ENCODE results near the gene FMN1. TPM values are rescaled to one million over a fixed set of nuclear protein-coding genes. Genes with fewer than 3 reads are reported as not detected.

FMN1 gene
- total RNA-seq, 1 experiment from 2014 or later: 0.37 TPM

DNA sequence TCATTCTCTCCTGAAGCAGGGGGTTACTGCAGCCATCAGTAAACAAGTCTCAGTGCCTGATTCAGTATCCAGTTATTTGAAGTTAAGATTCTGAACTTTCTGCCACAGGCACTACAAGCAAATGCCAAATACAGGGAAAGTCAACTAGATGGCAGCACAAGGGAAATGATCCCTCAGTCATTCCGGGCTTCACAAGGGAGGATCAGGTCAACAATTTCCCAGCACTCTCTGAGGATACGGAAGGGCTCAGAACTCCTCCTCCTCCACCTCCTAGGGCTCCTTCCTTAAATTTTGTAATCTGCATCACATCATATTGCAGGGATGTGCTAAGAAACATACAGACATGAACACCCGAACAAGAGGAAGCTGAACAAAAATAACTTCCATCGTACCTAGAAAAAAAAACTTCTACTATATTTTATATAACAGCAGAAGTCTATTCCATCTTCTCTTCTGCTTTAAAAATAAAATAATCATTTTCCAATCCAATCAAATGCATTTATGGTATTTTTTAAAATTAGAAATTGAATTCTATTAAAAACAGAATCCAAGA is 187.1 kb downstream of the FMN1 start:
- intact Hi-C loops (cut with micrococcal nuclease; ENCODE audit: unreplicated experiment): loop anchor here (5.0 kb wide), 1 partner anchor 125 kb away; no protein-coding TSS in a partner anchor
- ChIA-PET CTCF (no interaction called here), POLR2A (ENCODE audit: low non-redundant PET) (no interaction called here)
- no peak overlapping the region for H3K4me3 ChIP-seq (ENCODE audit: low read depth, low read length, poor library complexity, severe bottlenecking)
- BruUV-seq (replicated peaks): no TSS peak
- H3K4me1 ChIP-seq (ENCODE audit: insufficient read depth, low read length, poor library complexity, severe bottlenecking): no peaks in the 10 kb centered on the region
- TF ChIP-seq, protein P1, sequence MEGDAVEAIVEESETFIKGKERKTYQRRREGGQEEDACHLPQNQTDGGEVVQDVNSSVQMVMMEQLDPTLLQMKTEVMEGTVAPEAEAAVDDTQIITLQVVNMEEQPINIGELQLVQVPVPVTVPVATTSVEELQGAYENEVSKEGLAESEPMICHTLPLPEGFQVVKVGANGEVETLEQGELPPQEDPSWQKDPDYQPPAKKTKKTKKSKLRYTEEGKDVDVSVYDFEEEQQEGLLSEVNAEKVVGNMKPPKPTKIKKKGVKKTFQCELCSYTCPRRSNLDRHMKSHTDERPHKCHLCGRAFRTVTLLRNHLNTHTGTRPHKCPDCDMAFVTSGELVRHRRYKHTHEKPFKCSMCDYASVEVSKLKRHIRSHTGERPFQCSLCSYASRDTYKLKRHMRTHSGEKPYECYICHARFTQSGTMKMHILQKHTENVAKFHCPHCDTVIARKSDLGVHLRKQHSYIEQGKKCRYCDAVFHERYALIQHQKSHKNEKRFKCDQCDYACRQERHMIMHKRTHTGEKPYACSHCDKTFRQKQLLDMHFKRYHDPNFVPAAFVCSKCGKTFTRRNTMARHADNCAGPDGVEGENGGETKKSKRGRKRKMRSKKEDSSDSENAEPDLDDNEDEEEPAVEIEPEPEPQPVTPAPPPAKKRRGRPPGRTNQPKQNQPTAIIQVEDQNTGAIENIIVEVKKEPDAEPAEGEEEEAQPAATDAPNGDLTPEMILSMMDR (conservative IDR thresholded peaks at IDR 0.05; ENCODE audit: low read depth, low read length): 0 out of 2 replicates have a peak, but pooled peaks have one; percentile 23
- TF ChIP-seq EZH2 (IDR thresholded peaks at IDR 0.05; ENCODE audit: borderline replicate concordance, low read depth, low read length, poor library complexity, severe bottlenecking): no peak
- H3K36me3 ChIP-seq (ENCODE audit: insufficient read depth, low read length, poor library complexity, severe bottlenecking): no peaks in the 10 kb centered on the region
- no peak overlapping the region for H3K27ac ChIP-seq (ENCODE audit: low read depth, low read length, poor library complexity, severe bottlenecking)
- H3K27me3 ChIP-seq (replicated peaks; ENCODE audit: insufficient read depth, low read depth, low read length, poor library complexity): peaks cover 39% of the 10 kb centered on the region
- H3K9me3 ChIP-seq (ENCODE audit: low read depth, low read length, poor library complexity, severe bottlenecking): no peaks in the 10 kb centered on the region
- DNase-seq (ENCODE audit: low spot score): peak; percentile 24

DNA sequence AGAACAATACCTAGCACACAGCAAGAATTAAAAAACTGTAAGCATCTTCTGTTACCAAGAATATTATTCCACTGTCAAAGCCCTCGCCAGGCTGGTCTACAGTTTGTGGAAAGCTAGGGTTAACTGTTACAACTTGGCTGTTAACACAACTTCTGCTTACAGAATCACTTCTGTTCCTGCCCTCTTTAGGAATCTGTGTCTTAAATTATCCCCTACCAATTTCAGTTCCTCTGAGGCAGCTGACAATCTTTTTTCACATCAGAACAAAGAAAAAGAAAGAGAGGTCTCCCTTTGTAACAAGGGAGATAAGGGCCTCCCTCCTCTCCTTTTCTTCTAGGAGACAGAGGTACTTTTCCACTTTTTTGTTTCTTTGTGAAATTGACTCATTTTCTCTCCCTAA is 188.9 kb downstream of the FMN1 start:
- BruUV-seq (replicated peaks): no TSS peak
- Histone ChIP-seq H3K36me3 (ENCODE audit: insufficient read depth, low read length, poor library complexity, severe bottlenecking) (no peaks in the 10 kb centered on the region), H3K9me3 (ENCODE audit: low read depth, low read length, poor library complexity, severe bottlenecking) (no peaks in the 10 kb centered on the region), H3K27me3 (replicated peaks; ENCODE audit: insufficient read depth, low read depth, low read length, poor library complexity) (peaks cover 39% of the 10 kb centered on the region), H3K4me3 (ENCODE audit: low read depth, low read length, poor library complexity, severe bottlenecking) (no peak overlapping the region), H3K4me1 (ENCODE audit: insufficient read depth, low read length, poor library complexity, severe bottlenecking) (no peaks in the 10 kb centered on the region), H3K27ac (ENCODE audit: low read depth, low read length, poor library complexity, severe bottlenecking) (no peak overlapping the region)
- POLR2A ChIA-PET (ENCODE audit: low non-redundant PET): no interaction called here
- CTCF ChIA-PET: no interaction called here
- DNase-seq (ENCODE audit: low spot score): no peak
- intact Hi-C loops (cut with micrococcal nuclease; ENCODE audit: unreplicated experiment): loop anchor here (5.0 kb wide), 1 partner anchor 127 kb away; no protein-coding TSS in a partner anchor
- TF ChIP-seq, protein P1 (conservative IDR thresholded peaks at IDR 0.05; ENCODE audit: low read depth, low read length): no peak
- no peak for TF ChIP-seq EZH2 (IDR thresholded peaks at IDR 0.05; ENCODE audit: borderline replicate concordance, low read depth, low read length, poor library complexity, severe bottlenecking)

DNA sequence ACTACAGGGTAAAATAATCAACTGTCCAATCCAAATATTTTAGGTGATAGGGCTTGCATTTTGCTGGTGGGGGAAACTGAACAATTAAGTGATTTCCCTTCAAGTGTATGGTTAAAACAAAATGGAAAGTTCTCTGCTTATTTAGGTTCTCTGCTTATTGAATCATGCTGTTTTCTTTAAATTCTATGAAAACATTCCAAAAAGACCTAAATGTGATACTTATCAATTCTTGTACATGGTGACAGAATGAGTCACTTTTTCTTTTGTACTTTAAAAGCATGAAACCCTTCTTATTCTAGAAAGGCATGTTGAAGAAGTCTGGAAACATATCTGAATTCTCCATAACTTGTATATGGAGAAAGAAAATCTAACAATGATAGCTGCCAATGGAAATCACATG is 192.6 kb downstream of the FMN1 start:
- Histone ChIP-seq H3K9me3 (ENCODE audit: low read depth, low read length, poor library complexity, severe bottlenecking) (no peaks in the 10 kb centered on the region), H3K27ac (ENCODE audit: low read depth, low read length, poor library complexity, severe bottlenecking) (no peak overlapping the region), H3K27me3 (replicated peaks; ENCODE audit: insufficient read depth, low read depth, low read length, poor library complexity) (peaks cover 22% of the 10 kb centered on the region), H3K4me3 (ENCODE audit: low read depth, low read length, poor library complexity, severe bottlenecking) (no peak overlapping the region), H3K4me1 (ENCODE audit: insufficient read depth, low read length, poor library complexity, severe bottlenecking) (no peaks in the 10 kb centered on the region), H3K36me3 (ENCODE audit: insufficient read depth, low read length, poor library complexity, severe bottlenecking) (no peaks in the 10 kb centered on the region)
- DNase-seq (ENCODE audit: low spot score): no peak
- BruUV-seq (replicated peaks): no TSS peak
- ChIA-PET POLR2A (ENCODE audit: low non-redundant PET) (no interaction called here), CTCF (no interaction called here)
- intact Hi-C loops (cut with micrococcal nuclease; ENCODE audit: unreplicated experiment): no loop called here
- no peak for TF ChIP-seq EZH2 (IDR thresholded peaks at IDR 0.05; ENCODE audit: borderline replicate concordance, low read depth, low read length, poor library complexity, severe bottlenecking)
- TF ChIP-seq, protein P1 (conservative IDR thresholded peaks at IDR 0.05; ENCODE audit: low read depth, low read length): no peak

Data from A673 (cell line).